ENCODE data around the gene CD27. TPM values are rescaled to one million over a fixed set of nuclear protein-coding genes. Genes with fewer than 3 reads are reported as not detected.

The CD27 gene
- total and polyA plus RNA-seq, 9 of the 15 experiments (the other 6 are each of a cell fraction or from before 2014, with no cell fraction given), result 0.24 TPM; not detected in 8

DNA sequence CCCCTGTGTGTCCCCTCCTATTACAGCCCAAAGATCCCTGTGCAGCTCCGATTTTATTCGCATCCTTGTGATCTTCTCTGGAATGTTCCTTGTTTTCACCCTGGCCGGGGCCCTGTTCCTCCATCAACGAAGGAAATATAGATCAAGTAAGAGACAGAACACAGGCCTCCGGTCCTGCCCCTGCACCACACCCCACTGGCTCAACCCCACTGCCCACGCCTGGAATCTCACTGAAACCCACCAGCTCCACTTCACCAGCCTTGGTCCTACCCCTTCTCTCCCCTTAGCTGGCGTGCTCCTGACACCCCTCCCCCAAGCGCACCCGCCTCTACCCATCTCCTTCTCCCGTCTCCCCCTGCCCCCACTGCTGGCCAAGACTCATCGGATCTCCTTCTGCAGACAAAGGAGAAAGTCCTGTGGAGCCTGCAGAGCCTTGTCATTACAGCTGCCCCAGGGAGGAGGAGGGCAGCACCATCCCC lies 6.2 kb downstream of the CD27 start (continued):
- TF ChIP-seq PRDM10 (IDR thresholded peaks at IDR 0.05; ENCODE audit: partially characterized antibody), result no peak
- TF ChIP-seq NFIC (IDR thresholded peaks at IDR 0.05), result no peak
- no peak for TF ChIP-seq SMARCB1 (IDR thresholded peaks at IDR 0.05; ENCODE audit: insufficient read length, low read depth)
- no peak for TF ChIP-seq STAT5A (IDR thresholded peaks at IDR 0.05; ENCODE audit: borderline replicate concordance, low read length)
- no peak for TF ChIP-seq MYNN (IDR thresholded peaks at IDR 0.05)
- no peak for TF ChIP-seq MYNN (CRISPR knock-in tag; IDR thresholded peaks at IDR 0.05)
- no peak for TF ChIP-seq BDP1 (IDR thresholded peaks at IDR 0.05; ENCODE audit: insufficient read depth, insufficient read length)
- TF ChIP-seq ZNF778 (CRISPR knock-in tag; IDR thresholded peaks at IDR 0.05), result no peak
- no peak for TF ChIP-seq TARDBP (IDR thresholded peaks at IDR 0.05)

Data from K562 (cell line).